ENCODE measurements around the gene KRT40.

Gene KRT40

GRCh38 chr17:41004397-41004796 is 20.3 kb upstream of the KRT40 start:
- TF ChIP-seq EGR1 (IDR thresholded peaks at IDR 0.05) (no peak), USF1 (IDR thresholded peaks at IDR 0.05) (no peak), TAF1 (IDR thresholded peaks at IDR 0.05; ENCODE audit: low read depth) (no peak), FOXM1 (IDR thresholded peaks at IDR 0.05; ENCODE audit: borderline replicate concordance, low read depth) (no peak), TEAD4 (IDR thresholded peaks at IDR 0.05) (no peak), EP300 (IDR thresholded peaks at IDR 0.05; ENCODE audit: borderline replicate concordance) (no peak), TCF12 (IDR thresholded peaks at IDR 0.05; ENCODE audit: low read depth) (no peak), REST (IDR thresholded peaks at IDR 0.05; ENCODE audit: low read depth) (no peak), MAX (IDR thresholded peaks at IDR 0.05) (no peak), RAD21 (IDR thresholded peaks at IDR 0.05; ENCODE audit: low read depth) (no peak), YY1 (IDR thresholded peaks at IDR 0.05; ENCODE audit: low read depth) (no peak), CREB1 (IDR thresholded peaks at IDR 0.05; ENCODE audit: low read depth) (no peak), ZBTB7A (IDR thresholded peaks at IDR 0.05; ENCODE audit: low read depth) (no peak), NFIC (IDR thresholded peaks at IDR 0.05) (no peak), CEBPB (IDR thresholded peaks at IDR 0.05) (no peak)

GRCh38 chr17:41003926-41004325 is 19.8 kb upstream of the KRT40 start:
- no peak for TF ChIP-seq MAX (IDR thresholded peaks at IDR 0.05)
- no peak for TF ChIP-seq TCF12 (IDR thresholded peaks at IDR 0.05; ENCODE audit: low read depth)
- TF ChIP-seq REST (IDR thresholded peaks at IDR 0.05; ENCODE audit: low read depth) = no peak
- TF ChIP-seq CREB1 (IDR thresholded peaks at IDR 0.05; ENCODE audit: low read depth) = no peak
- TF ChIP-seq USF1 (IDR thresholded peaks at IDR 0.05) = no peak
- no peak for TF ChIP-seq TEAD4 (IDR thresholded peaks at IDR 0.05)
- no peak for TF ChIP-seq CEBPB (IDR thresholded peaks at IDR 0.05)
- no peak for TF ChIP-seq EGR1 (IDR thresholded peaks at IDR 0.05)
- no peak for TF ChIP-seq ZBTB7A (IDR thresholded peaks at IDR 0.05; ENCODE audit: low read depth)

GRCh38 chr17:41002814-41003213 is 18.7 kb upstream of the KRT40 start:
- TF ChIP-seq TCF12 (IDR thresholded peaks at IDR 0.05; ENCODE audit: low read depth) (no peak), EGR1 (IDR thresholded peaks at IDR 0.05) (no peak), FOXM1 (IDR thresholded peaks at IDR 0.05; ENCODE audit: borderline replicate concordance, low read depth) (no peak), CEBPB (IDR thresholded peaks at IDR 0.05) (no peak), MAX (IDR thresholded peaks at IDR 0.05) (no peak), USF1 (IDR thresholded peaks at IDR 0.05) (no peak), TAF1 (IDR thresholded peaks at IDR 0.05; ENCODE audit: low read depth) (no peak)

GRCh38 chr17:41001795-41002194 is 17.7 kb upstream of the KRT40 start:
- TF ChIP-seq CREB1 (IDR thresholded peaks at IDR 0.05; ENCODE audit: low read depth) (no peak), REST (IDR thresholded peaks at IDR 0.05; ENCODE audit: low read depth) (no peak), TCF12 (IDR thresholded peaks at IDR 0.05; ENCODE audit: low read depth) (no peak), RAD21 (IDR thresholded peaks at IDR 0.05; ENCODE audit: low read depth) (no peak), FOXM1 (IDR thresholded peaks at IDR 0.05; ENCODE audit: borderline replicate concordance, low read depth) (no peak)

All from Ishikawa (cell line).